CD14-positive monocyte (primary cell): Measurements from ENCODE around the gene WDFY3. TPM values are rescaled to one million over a fixed set of nuclear protein-coding genes. Genes with fewer than 3 reads are reported as not detected.

Experiments used
- DNase-seq, 3 donors: peaks; one replicate each; pipeline ENCODE4 v3.0.0-alpha.2; 2011 to 2022
- H2AFZ ChIP-seq: 2 replicates; pipeline ENCODE4 v1.6.0; 2012; ENCODE audit warnings: mild to moderate bottlenecking, low read depth, low read length, inconsistent platforms; ENCODE audit not compliant: insufficient read depth, poor library complexity, severe bottlenecking
- H3K27ac ChIP-seq, 2 donors: 1 replicate in 1 of 2; 2 replicates in 1 of 2; pipeline ENCODE4 v1.5.1; 2012 to 2013; ENCODE audit warnings: low read length in 2 of 2, control low read depth in 1 of 2, inconsistent platforms in 1 of 2, low read depth in 1 of 2, mild to moderate bottlenecking in 1 of 2
- H3K27me3 ChIP-seq, 2 donors: one replicate each; pipeline versions ENCODE4 v1.6.0 to v1.6.1; 2011 to 2013; ENCODE audit warnings: low read length in 2 of 2; ENCODE audit not compliant: control insufficient read depth in 2 of 2, insufficient read depth in 2 of 2
- H3K36me3 ChIP-seq, 2 donors: replicated peaks in 1 of 2; 1 replicate in 1 of 2; 2 replicates in 1 of 2; pipeline versions ENCODE4 v1.5.1 to v1.6.1; 2012 to 2013; ENCODE audit warnings: low read length in 2 of 2, control low read depth in 1 of 2, inconsistent platforms in 1 of 2, mild to moderate bottlenecking in 1 of 2; ENCODE audit not compliant: insufficient read depth in 2 of 2, control insufficient read depth in 1 of 2
- H3K4me1 ChIP-seq, 2 donors: 1 replicate in 1 of 2; 2 replicates in 1 of 2; pipeline versions ENCODE4 v1.5.1 to v1.6.1; 2012 to 2013; ENCODE audit warnings: low read length in 2 of 2, control low read depth in 1 of 2, inconsistent platforms in 1 of 2, mild to moderate bottlenecking in 1 of 2, moderate library complexity in 1 of 2; ENCODE audit not compliant: insufficient read depth in 2 of 2, control insufficient read depth in 1 of 2
- H3K4me2 ChIP-seq: replicated peaks from 2 replicates; pipeline ENCODE3; 2012; ENCODE audit warnings: low read length, moderate library complexity, mild to moderate bottlenecking; ENCODE audit not compliant: poor library complexity, severe bottlenecking; ENCODE audit errors: extremely low read depth
- H3K4me3 ChIP-seq, 3 experiments: fragments of 200-600 bp in 1 of 3; sonication (generic) in 1 of 3; replicated peaks in 1 of 3; 1 replicate in 2 of 3; 2 replicates in 1 of 3; pipeline ENCODE4 v1.5.1; 2011 to 2013; ENCODE audit warnings: low read length in 3 of 3, mild to moderate bottlenecking in 3 of 3, control low read depth in 2 of 3, low read depth in 2 of 3, inconsistent platforms in 1 of 3, moderate library complexity in 1 of 3
- H3K79me2 ChIP-seq: 2 replicates; pipeline ENCODE4 v1.6.0; 2012; ENCODE audit warnings: mild to moderate bottlenecking, control low read depth, inconsistent platforms, low read length, moderate library complexity; ENCODE audit not compliant: insufficient read depth
- H3K9ac ChIP-seq: 2 replicates; pipeline ENCODE4 v1.6.0; 2017; ENCODE audit warnings: low read length, mild to moderate bottlenecking; ENCODE audit not compliant: insufficient read depth, poor library complexity, severe bottlenecking
- H3K9me3 ChIP-seq, 2 donors: replicated peaks in 1 of 2; 1 replicate in 1 of 2; 2 replicates in 1 of 2; pipeline versions ENCODE4 v1.5.1 to v1.6.1; 2012 to 2013; ENCODE audit warnings: low read length in 2 of 2, control low read depth in 1 of 2; ENCODE audit not compliant: control insufficient read depth in 1 of 2, insufficient read depth in 1 of 2
- H4K20me1 ChIP-seq: 2 replicates; pipeline ENCODE4 v1.6.0; 2012; ENCODE audit warnings: mild to moderate bottlenecking, low read length, control low read depth, moderate library complexity; ENCODE audit not compliant: insufficient read depth
- H3K27ac Mint-ChIP-seq, 7 donors: one replicate each; pipeline ENCODE4 v1.8.0; 2020; ENCODE audit warnings: mild to moderate bottlenecking in 7 of 7, mixed read lengths in 7 of 7, moderate library complexity in 6 of 7, inconsistent platforms in 2 of 7
- H3K27me3 Mint-ChIP-seq, 3 donors: one replicate each; pipeline ENCODE4 v1.8.0; 2021 to 2022; ENCODE audit warnings: low read depth in 3 of 3, mild to moderate bottlenecking in 3 of 3, mixed read lengths in 3 of 3, moderate library complexity in 3 of 3, inconsistent platforms in 1 of 3
- H3K36me3 Mint-ChIP-seq, 2 donors: one replicate each; pipeline ENCODE4 v1.8.0; 2020; ENCODE audit warnings: mixed read lengths in 2 of 2, inconsistent platforms in 1 of 2, mild to moderate bottlenecking in 1 of 2
- H3K4me1 Mint-ChIP-seq: one replicate; pipeline ENCODE4 v1.8.0; 2020; ENCODE audit warnings: mild to moderate bottlenecking, mixed read lengths
- H3K4me3 Mint-ChIP-seq, 2 donors: one replicate each; pipeline ENCODE4 v1.8.0; 2020; ENCODE audit warnings: mild to moderate bottlenecking in 2 of 2, mixed read lengths in 2 of 2, moderate library complexity in 1 of 2
- H3K9me3 Mint-ChIP-seq, 7 donors: one replicate each; pipeline ENCODE4 v1.8.0; 2020 to 2022; ENCODE audit warnings: mixed read lengths in 7 of 7, mild to moderate bottlenecking in 6 of 7, moderate library complexity in 6 of 7, inconsistent platforms in 2 of 7
- CTCF ChIP-seq: fragments of 200-600 bp; IDR thresholded peaks from one replicate; pipeline ENCODE4 v1.8.0; 2022; ENCODE audit warnings: antibody characterized with exemption, mild to moderate bottlenecking
- WGBS: methylation state at CpG from one replicate; pipeline ENCODE4 v1.1.5; 2013; ENCODE audit warnings: missing lambda C conversion rate; ENCODE audit not compliant: insufficient coverage; 5-methylcytosine and 5-hydroxymethylcytosine counted together
- intact Hi-C, 2 donors: fragments of 100-400 bp; cut with micrococcal nuclease; formaldehyde crosslinking; loops; one replicate each; pipeline versions ENCODE4 v1.15.0 to v1.15.1; 2023
- polyA plus RNA-seq, 3 donors: library from polyadenylated mRNA; depleted of rRNA in 1 of 3; unstranded in 2 of 3; stranded (reverse) in 1 of 3; fragments of 300-500 nt in 2 of 3; fragments of >200 nt in 1 of 3; fragmentation: Illumina TruSeq in 2 of 3; gene quantifications; 1 replicate in 2 of 3; 2 replicates in 1 of 3; pipeline ENCODE4 v1.2.3, GENCODE V29; 2012 to 2021

WDFY3 gene
- polyA plus RNA-seq, 3 donors = 5.6 to 35.5 (median 5.9) TPM

GRCh38 chr4:84719115-84719514, 247.4 kb downstream of the WDFY3 start:
- no peaks in the 10 kb centered on the region for H3K4me1 Mint-ChIP-seq
- Histone ChIP-seq H3K27ac (no peak overlapping the region), H3K4me2 (no peak overlapping the region), H3K79me2 (no peaks in the 10 kb centered on the region), H3K9me3 (no peaks in the 10 kb centered on the region), H3K4me1 (no peaks in the 10 kb centered on the region), H2AFZ (no peak overlapping the region), H3K4me3 (no peak overlapping the region), H3K27me3 (no peaks in the 10 kb centered on the region), H3K36me3 (peaks cover 84 to 94% of the 10 kb centered on the region in 2 donors), H4K20me1 (peaks cover 11% of the 10 kb centered on the region), H3K9ac (no peak overlapping the region)
- intact Hi-C loops = loop anchor here in 1 of 2 donors (10.0 kb wide), 1 partner anchor 1894 kb away; no protein-coding TSS in a partner anchor
- H3K9me3 Mint-ChIP-seq = peaks cover 0 to 2% (median 0%) of the 10 kb centered on the region in 7 donors
- peaks cover 70 to 90% of the 10 kb centered on the region in 2 donors for H3K36me3 Mint-ChIP-seq
- H3K27me3 Mint-ChIP-seq = no peaks in the 10 kb centered on the region
- no peak overlapping the region for H3K4me3 Mint-ChIP-seq
- H3K27ac Mint-ChIP-seq = no peak overlapping the region
- no peak for TF ChIP-seq CTCF
- DNase-seq = no peak

GRCh38 chr4:84718699-84719098, 247.8 kb downstream of the WDFY3 start:
- no peak overlapping the region for H3K4me3 ChIP-seq
- Mint-ChIP-seq H3K36me3 (peaks cover 67 to 90% of the 10 kb centered on the region in 2 donors), H3K4me1 (no peaks in the 10 kb centered on the region), H3K4me3 (no peak overlapping the region), H3K27me3 (no peaks in the 10 kb centered on the region), H3K9me3 (peaks cover 0 to 2% (median 0%) of the 10 kb centered on the region in 7 donors), H3K27ac (no peak overlapping the region)
- H3K36me3 ChIP-seq = peaks cover 83 to 94% of the 10 kb centered on the region in 2 donors
- intact Hi-C loops = loop anchor here in 1 of 2 donors (10.0 kb wide), 1 partner anchor 1894 kb away; no protein-coding TSS in a partner anchor
- peaks cover 11% of the 10 kb centered on the region for H4K20me1 ChIP-seq
- H3K27me3 ChIP-seq = no peaks in the 10 kb centered on the region
- no peaks in the 10 kb centered on the region for H3K9me3 ChIP-seq
- H3K27ac ChIP-seq = no peak overlapping the region
- no peak for DNase-seq
- no peaks in the 10 kb centered on the region for H3K79me2 ChIP-seq
- H3K9ac ChIP-seq = no peak overlapping the region
- WGBS = 100% methylated on average over 2 of the region's 2 CpGs
- no peak for TF ChIP-seq CTCF
- H2AFZ ChIP-seq = no peak overlapping the region
- H3K4me1 ChIP-seq = no peaks in the 10 kb centered on the region
- no peak overlapping the region for H3K4me2 ChIP-seq
